ENCODE results near the gene MORN4.

MORN4 gene

DNA sequence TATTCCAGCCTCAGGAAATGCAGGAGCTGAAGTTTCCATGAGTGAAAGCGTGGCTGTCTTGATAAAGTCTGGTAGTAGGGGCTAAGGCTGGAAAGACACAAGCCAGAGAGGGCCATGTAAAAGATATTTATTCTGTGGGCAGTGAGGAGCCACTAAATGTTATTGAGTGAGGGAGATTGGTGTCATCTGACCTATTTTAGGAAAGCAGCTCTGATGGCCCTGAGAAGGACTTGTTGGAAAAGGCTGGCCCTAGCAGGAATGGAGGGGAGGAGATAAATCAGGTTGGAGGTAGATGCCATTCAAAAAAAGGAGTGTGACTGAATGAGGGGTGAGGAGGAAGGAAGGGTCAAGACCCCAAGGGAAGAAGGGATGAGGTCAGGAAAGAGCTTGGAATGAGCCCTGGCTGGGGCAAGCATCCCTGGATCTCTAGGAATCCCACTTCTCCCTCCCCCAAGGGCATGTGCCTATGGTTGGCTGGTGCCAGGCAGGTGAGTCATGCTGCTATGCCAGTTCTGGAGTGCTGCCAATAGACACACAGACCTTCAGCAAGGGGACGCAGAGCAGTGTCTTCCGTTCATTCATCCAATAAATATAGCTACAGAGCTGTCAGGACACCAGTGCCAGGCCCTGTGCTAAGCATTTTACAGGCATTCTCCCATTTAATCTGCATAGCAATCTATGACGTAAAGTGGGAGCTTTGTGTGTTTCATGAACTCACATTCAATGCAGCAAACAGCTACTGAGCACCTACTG is 58.8 kb downstream of the MORN4 start:
- no peak overlapping the region for H3K27ac ChIP-seq
- H3K27me3 ChIP-seq, result peaks cover 15% of the 10 kb centered on the region
- peaks cover 31% of the 10 kb centered on the region for H3K36me3 ChIP-seq
- TF ChIP-seq, protein P1, sequence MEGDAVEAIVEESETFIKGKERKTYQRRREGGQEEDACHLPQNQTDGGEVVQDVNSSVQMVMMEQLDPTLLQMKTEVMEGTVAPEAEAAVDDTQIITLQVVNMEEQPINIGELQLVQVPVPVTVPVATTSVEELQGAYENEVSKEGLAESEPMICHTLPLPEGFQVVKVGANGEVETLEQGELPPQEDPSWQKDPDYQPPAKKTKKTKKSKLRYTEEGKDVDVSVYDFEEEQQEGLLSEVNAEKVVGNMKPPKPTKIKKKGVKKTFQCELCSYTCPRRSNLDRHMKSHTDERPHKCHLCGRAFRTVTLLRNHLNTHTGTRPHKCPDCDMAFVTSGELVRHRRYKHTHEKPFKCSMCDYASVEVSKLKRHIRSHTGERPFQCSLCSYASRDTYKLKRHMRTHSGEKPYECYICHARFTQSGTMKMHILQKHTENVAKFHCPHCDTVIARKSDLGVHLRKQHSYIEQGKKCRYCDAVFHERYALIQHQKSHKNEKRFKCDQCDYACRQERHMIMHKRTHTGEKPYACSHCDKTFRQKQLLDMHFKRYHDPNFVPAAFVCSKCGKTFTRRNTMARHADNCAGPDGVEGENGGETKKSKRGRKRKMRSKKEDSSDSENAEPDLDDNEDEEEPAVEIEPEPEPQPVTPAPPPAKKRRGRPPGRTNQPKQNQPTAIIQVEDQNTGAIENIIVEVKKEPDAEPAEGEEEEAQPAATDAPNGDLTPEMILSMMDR (IDR thresholded peaks at IDR 0.05), result no peak
- H3K4me1 ChIP-seq (ENCODE audit: control insufficient read depth in 1 of 2, insufficient read depth in 1 of 2, low read depth in 1 of 2, low read length in 1 of 2), result no peaks in the 10 kb centered on the region
- no peak overlapping the region for H3K4me3 ChIP-seq (ENCODE audit: low read depth in 1 of 2, low read length in 1 of 2)
- H3K9me3 ChIP-seq, result no peaks in the 10 kb centered on the region

DNA sequence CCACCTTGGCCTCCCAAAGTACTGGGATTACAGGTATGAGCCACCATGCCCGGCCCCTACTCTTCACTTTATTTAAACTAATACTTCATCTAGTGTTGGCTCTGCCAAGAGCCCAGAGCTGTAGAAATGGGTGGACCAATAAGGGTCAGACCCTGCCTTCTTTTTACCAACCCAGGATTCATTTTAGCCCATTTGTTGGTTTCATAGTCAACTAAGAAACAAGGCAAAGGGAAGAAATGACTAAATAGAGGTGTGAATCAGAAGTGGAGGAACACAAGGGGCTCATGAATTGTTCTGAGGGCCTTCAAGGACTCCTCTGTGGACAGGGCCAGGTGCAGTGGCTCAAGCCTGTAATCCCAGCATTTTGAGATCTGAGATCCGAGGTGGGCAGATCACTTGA is 59.6 kb downstream of the MORN4 start:
- H3K4me3 ChIP-seq (ENCODE audit: low read depth in 1 of 2, low read length in 1 of 2), result no peak overlapping the region
- no peak overlapping the region for H3K27ac ChIP-seq
- TF ChIP-seq, protein P1 (IDR thresholded peaks at IDR 0.05), result no peak
- peaks cover 15% of the 10 kb centered on the region for H3K27me3 ChIP-seq
- no peaks in the 10 kb centered on the region for H3K4me1 ChIP-seq (ENCODE audit: control insufficient read depth in 1 of 2, insufficient read depth in 1 of 2, low read depth in 1 of 2, low read length in 1 of 2)
- H3K36me3 ChIP-seq, result peaks cover 40% of the 10 kb centered on the region
- H3K9me3 ChIP-seq, result no peaks in the 10 kb centered on the region

DNA sequence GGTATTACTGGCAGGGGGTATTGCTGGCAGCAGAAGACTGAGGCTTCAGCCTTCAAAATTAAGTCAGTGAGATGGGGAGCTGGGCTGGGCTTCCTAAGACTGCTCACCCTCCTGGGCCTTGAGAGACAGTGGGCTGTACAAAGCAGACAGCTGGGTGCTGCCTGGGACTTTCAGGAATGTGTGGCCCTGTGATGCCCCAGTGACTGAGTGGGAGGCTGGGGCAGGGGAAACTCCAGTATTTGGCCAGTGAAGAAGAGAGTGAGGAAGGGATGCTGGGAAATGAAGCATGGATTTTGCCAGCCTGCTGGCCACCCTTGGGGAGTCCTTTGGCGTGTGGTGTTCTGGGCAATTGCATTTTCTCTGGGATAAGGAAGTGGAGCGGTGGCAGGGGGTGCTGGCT is 60.3 kb downstream of the MORN4 start:
- Histone ChIP-seq H3K4me3 (ENCODE audit: low read depth in 1 of 2, low read length in 1 of 2) (no peak overlapping the region), H3K4me1 (ENCODE audit: control insufficient read depth in 1 of 2, insufficient read depth in 1 of 2, low read depth in 1 of 2, low read length in 1 of 2) (no peaks in the 10 kb centered on the region), H3K27ac (no peak overlapping the region), H3K27me3 (peaks cover 8% of the 10 kb centered on the region), H3K9me3 (no peaks in the 10 kb centered on the region), H3K36me3 (peaks cover 46% of the 10 kb centered on the region)
- TF ChIP-seq, protein P1 (IDR thresholded peaks at IDR 0.05), result no peak

DNA sequence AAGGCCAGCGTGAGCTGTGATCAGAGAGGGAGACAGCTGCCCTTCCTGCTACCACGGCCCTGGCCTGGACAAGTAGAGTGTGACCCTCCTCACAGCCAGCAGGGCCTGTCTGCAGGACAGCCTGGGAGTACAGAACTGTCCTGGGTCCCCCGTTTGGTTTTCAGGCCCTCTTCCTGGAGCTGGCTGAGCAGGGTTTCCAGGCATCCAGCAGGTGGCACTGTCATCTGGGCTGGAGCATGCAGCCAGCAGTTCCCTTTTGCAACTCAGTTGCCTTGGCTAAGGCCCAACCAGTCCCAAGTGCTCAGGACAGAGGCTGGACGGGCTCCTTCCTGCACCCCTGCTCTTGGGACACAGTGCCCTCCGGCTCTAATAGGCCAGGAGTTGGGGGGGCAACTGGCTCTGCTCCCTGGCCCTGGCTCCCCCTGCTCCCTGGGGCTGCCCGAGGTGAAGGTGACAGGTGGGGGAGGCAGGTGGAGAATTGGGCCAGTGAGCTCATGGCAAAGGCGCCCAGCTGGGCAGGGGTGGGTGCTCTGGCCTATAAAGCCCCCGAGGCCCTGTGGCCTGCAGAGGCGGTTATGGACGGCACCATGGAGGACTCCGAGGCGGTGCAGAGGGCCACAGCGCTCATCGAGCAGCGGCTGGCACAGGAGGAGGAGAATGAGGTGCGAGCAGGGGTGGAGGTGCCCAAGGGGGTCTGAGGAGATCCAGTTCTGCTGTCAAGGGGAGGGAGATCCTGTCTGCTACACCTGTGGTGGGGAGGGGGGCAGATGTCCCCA is 60.9 kb downstream of the MORN4 start, which contains the start of gene ANKRD2:
Gene ANKRD2 (plus strand): TSS at position 566 of the 776 bp plus-strand sequence. CDS start 10 bp downstream, at position 576.
- peaks cover 52% of the 10 kb centered on the region for H3K36me3 ChIP-seq
- peaks cover 2% of the 10 kb centered on the region for H3K27me3 ChIP-seq
- TF ChIP-seq, protein P1 (IDR thresholded peaks at IDR 0.05), result no peak
- H3K27ac ChIP-seq, result no peak within 1 kb of the TSS
- no peak within 1 kb of the TSS for H3K4me3 ChIP-seq (ENCODE audit: low read depth in 1 of 2, low read length in 1 of 2)
- H3K9me3 ChIP-seq, result no peaks in the 10 kb centered on the region
- H3K4me1 ChIP-seq (ENCODE audit: control insufficient read depth in 1 of 2, insufficient read depth in 1 of 2, low read depth in 1 of 2, low read length in 1 of 2), result no peaks in the 10 kb centered on the region

DNA sequence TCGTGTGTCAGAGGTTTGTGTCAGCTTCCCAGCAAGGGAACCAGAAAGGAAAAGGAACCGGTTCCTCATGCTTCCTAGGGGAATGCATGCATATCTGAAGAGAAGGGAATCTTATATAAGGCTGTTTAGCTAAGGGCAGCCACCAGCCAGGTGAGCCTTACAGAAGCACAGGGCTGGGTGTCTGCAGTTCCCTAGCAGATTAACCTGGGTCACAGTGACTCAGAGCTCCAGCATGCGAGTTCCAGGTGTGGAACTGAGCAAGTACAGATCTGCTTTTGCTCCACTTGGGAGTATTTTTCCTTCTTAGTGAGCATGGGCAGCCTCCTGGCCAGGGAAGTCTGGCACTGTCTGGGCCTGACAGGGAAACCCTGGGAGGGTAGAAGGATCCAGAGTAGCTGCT is 61.7 kb downstream of the MORN4 start:
- Histone ChIP-seq H3K4me3 (ENCODE audit: low read depth in 1 of 2, low read length in 1 of 2) (no peak overlapping the region), H3K36me3 (peaks cover 52% of the 10 kb centered on the region), H3K4me1 (ENCODE audit: control insufficient read depth in 1 of 2, insufficient read depth in 1 of 2, low read depth in 1 of 2, low read length in 1 of 2) (no peaks in the 10 kb centered on the region), H3K9me3 (no peaks in the 10 kb centered on the region), H3K27ac (no peak overlapping the region), H3K27me3 (no peaks in the 10 kb centered on the region)
- TF ChIP-seq, protein P1 (IDR thresholded peaks at IDR 0.05), result no peak
